Neural cell (in vitro differentiated cells): ENCODE measurements around the gene CSH2.
"Not testable (repeated sequence)": the region's sequence is repeated elsewhere in the genome, so short reads cannot be mapped to it uniquely, and the experiment has no call there.

Experiments
- POLR2AphosphoS5 ChIP-seq: IDR thresholded peaks from 2 replicates; pipeline ENCODE4 v1.6.1; 2012
- TF ChIP-seq, protein P1 (sequence below): fragments of 450-650 bp; IDR thresholded peaks from 2 replicates; pipeline ENCODE4 v1.5.1; 2014; ENCODE audit warnings: antibody characterized with exemption, mild to moderate bottlenecking, moderate library complexity; ENCODE audit not compliant: poor library complexity, severe bottlenecking

DNA sequence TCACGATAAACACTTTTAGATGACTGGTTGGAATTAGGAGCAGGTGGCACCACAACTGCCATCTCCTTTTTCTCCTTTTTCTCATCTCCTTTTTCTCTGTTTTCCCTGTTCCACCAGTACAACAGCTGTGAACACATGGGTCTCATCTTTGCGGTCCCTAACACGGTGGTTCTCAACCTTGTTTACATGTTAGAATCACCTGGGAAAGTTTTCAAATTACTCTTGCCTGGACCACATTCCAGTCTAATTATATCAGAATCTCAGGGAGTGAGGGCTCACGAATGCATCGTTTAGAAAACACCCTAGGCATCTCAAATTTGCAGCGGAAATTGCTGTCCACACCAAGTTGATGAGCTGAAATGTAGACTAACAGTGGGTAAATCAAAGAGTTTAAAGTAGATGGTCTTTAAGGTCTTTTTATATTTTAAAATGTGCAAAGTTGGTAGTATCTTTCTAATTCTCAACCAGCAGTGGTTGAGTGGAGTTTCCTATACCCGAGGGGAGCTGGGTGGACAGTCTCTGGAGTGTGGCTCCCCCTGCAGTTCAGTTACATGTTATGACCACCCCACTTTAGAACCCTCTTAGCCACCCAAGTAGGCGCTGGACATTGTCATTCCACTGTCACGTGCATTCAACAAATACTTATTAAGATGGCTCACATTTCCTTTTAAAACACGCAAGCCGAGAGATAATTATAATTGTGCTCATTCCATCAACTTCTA is 19.0 kb upstream of the CSH2 start:
- TF ChIP-seq, protein P1, sequence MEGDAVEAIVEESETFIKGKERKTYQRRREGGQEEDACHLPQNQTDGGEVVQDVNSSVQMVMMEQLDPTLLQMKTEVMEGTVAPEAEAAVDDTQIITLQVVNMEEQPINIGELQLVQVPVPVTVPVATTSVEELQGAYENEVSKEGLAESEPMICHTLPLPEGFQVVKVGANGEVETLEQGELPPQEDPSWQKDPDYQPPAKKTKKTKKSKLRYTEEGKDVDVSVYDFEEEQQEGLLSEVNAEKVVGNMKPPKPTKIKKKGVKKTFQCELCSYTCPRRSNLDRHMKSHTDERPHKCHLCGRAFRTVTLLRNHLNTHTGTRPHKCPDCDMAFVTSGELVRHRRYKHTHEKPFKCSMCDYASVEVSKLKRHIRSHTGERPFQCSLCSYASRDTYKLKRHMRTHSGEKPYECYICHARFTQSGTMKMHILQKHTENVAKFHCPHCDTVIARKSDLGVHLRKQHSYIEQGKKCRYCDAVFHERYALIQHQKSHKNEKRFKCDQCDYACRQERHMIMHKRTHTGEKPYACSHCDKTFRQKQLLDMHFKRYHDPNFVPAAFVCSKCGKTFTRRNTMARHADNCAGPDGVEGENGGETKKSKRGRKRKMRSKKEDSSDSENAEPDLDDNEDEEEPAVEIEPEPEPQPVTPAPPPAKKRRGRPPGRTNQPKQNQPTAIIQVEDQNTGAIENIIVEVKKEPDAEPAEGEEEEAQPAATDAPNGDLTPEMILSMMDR, result not testable (repeated sequence)
- not testable (repeated sequence) for TF ChIP-seq POLR2AphosphoS5
